ENCODE measurements around the gene PCDHAC2.

The PCDHAC2 gene

GRCh38 chr5:140966293-140967225 lies at the start of gene PCDHAC2:
Gene PCDHAC2 (plus strand): TSS chr5:140966476. CDS start chr5:140966767, 291 bp downstream.
- DNase-seq = no peak

- DNase-seq = no peak
Measured at GRCh38 chr5:140923601-140924000, 42.7 kb upstream of the PCDHAC2 start.

GRCh38 chr5:140925806-140926442 lies 40.4 kb upstream of the PCDHAC2 start, which contains the start of gene PCDHAC1:
Gene PCDHAC1 (plus strand): TSS chr5:140926299. CDS start chr5:140926893, 594 bp downstream.
- DNase-seq = no peak

- DNase-seq = peak; percentile 53 to 63
Measured at GRCh38 chr5:140926443-140927227, 39.6 kb upstream of the PCDHAC2 start.

- DNase-seq = no peak
Measured at GRCh38 chr5:140927228-140927573, 39.1 kb upstream of the PCDHAC2 start.

- DNase-seq = no peak
Measured at GRCh38 chr5:140934964-140935606, 31.2 kb upstream of the PCDHAC2 start.

GRCh38 chr5:140946578-140946977 lies 19.7 kb upstream of the PCDHAC2 start:
- DNase-seq = no peak

GRCh38 chr5:140951636-140952035 lies 14.6 kb upstream of the PCDHAC2 start:
- no peak for DNase-seq

GRCh38 chr5:140953234-140953633 lies 13.0 kb upstream of the PCDHAC2 start:
- DNase-seq = no peak

GRCh38 chr5:140962190-140962589 lies 4.1 kb upstream of the PCDHAC2 start:
- no peak for DNase-seq

- DNase-seq = no peak
Measured at GRCh38 chr5:140964356-140964755, 1.9 kb upstream of the PCDHAC2 start.

- no peak for DNase-seq
Measured at GRCh38 chr5:140965905-140966292, 377 bp upstream of the PCDHAC2 start.

- no peak for DNase-seq
Measured at GRCh38 chr5:140967226-140967893, 1.1 kb downstream of the PCDHAC2 start.

- DNase-seq = no peak
Measured at GRCh38 chr5:140969880-140970279, 3.6 kb downstream of the PCDHAC2 start.

GRCh38 chr5:140973550-140973949 lies 7.3 kb downstream of the PCDHAC2 start:
- DNase-seq = no peak

- no peak for DNase-seq
Measured at GRCh38 chr5:140977003-140977402, 10.7 kb downstream of the PCDHAC2 start.

- DNase-seq = no peak
Measured at GRCh38 chr5:140978260-140978659, 12.0 kb downstream of the PCDHAC2 start.

GRCh38 chr5:140978983-140979382 lies 12.7 kb downstream of the PCDHAC2 start:
- DNase-seq = no peak

- DNase-seq = no peak
Measured at GRCh38 chr5:140982083-140982716, 15.9 kb downstream of the PCDHAC2 start.

- no peak for DNase-seq
Measured at GRCh38 chr5:140986117-140986521, 19.8 kb downstream of the PCDHAC2 start.

GRCh38 chr5:140988100-140988499 lies 21.8 kb downstream of the PCDHAC2 start:
- DNase-seq = no peak

GRCh38 chr5:140988608-140989007 lies 22.3 kb downstream of the PCDHAC2 start:
- DNase-seq = no peak
